ENCODE data around the gene TMEM132C. TPM values are rescaled to one million over a fixed set of nuclear protein-coding genes. Genes with fewer than 3 reads are reported as not detected.

TMEM132C gene
- total and polyA plus RNA-seq, 2 donors (not counting 3 experiments of a cell fraction or from before 2014, with no cell fraction given), result not detected

GRCh38 chr12:128290938-128291337, 24.0 kb downstream of the TMEM132C start:
- BruUV-seq (replicated peaks), result no TSS peak
- Histone ChIP-seq H3K9me3 (replicated peaks; ENCODE audit: control insufficient read depth, insufficient read depth, low read length) (peaks cover 7% of the 10 kb centered on the region), H2AFZ (ENCODE audit: low read depth, low read length) (no peak overlapping the region), H3K4me2 (ENCODE audit: insufficient read depth, low read length) (no peak overlapping the region), H3K27ac (ENCODE audit: insufficient read depth, low read depth, low read length) (no peak overlapping the region), H3K36me3 (ENCODE audit: control insufficient read depth in 2 of 2, extremely low read depth in 1 of 2, insufficient read depth in 2 of 2, low read length in 2 of 2) (no peaks in the 10 kb centered on the region), H4K20me1 (replicated peaks; ENCODE audit: control insufficient read depth, extremely low read depth, insufficient read depth, low read length) (no peaks in the 10 kb centered on the region), H3K4me3 (replicated peaks in 1 of 3; ENCODE audit: insufficient read depth in 1 of 3, low read depth in 1 of 3, low read length in 3 of 3) (no peak overlapping the region), H3K9me1 (replicated peaks; ENCODE audit: control insufficient read depth, extremely low read depth, insufficient read depth, low read length) (no peaks in the 10 kb centered on the region), H3K9ac (replicated peaks; ENCODE audit: extremely low read depth, insufficient read depth, low read length) (no peak overlapping the region), H3K79me2 (ENCODE audit: control insufficient read depth, insufficient read depth, low read length) (no peaks in the 10 kb centered on the region), H3K27me3 (ENCODE audit: control insufficient read depth in 2 of 2, insufficient read depth in 2 of 2, low read length in 2 of 2) (no peaks in the 10 kb centered on the region), H3K4me1 (ENCODE audit: control insufficient read depth, extremely low read depth, insufficient read depth, low read length) (no peaks in the 10 kb centered on the region)
- CTCF ChIA-PET, result no interaction called here
- POLR2A ChIA-PET, result no interaction called here
- intact Hi-C loops (cut with micrococcal nuclease), result no loop called here
- FAIRE-seq (no peak), DNase-seq (ENCODE audit: low read depth, low spot score) (no peak)
- no peak for TF ChIP-seq EZH2 (IDR thresholded peaks at IDR 0.05; ENCODE audit: borderline replicate concordance, low read depth, low read length, severe bottlenecking)
- no peak for TF ChIP-seq MYC (IDR thresholded peaks at IDR 0.05; ENCODE audit: low read depth, low read length)
- no peak for TF ChIP-seq JUN (IDR thresholded peaks at IDR 0.05; ENCODE audit: borderline replicate concordance, insufficient read depth, insufficient read length, low read depth)
- TF ChIP-seq POLR2A (IDR thresholded peaks at IDR 0.05; ENCODE audit: low read depth, low read length), result no peak
- TF ChIP-seq CTCF (IDR thresholded peaks at IDR 0.05; ENCODE audit: extremely low read depth in 1 of 2, insufficient read depth in 1 of 2, low read depth in 1 of 2, low read length in 2 of 2), result no peak
- TF ChIP-seq GATA2 (IDR thresholded peaks at IDR 0.05; ENCODE audit: insufficient read depth, insufficient read length, low read depth, low read length), result no peak
- TF ChIP-seq POLR2AphosphoS5 (IDR thresholded peaks at IDR 0.05; ENCODE audit: insufficient read depth, low read depth, low read length), result no peak
- dilution Hi-C loops (cut with MboI; ENCODE audit: extremely low pct_ligation_motif_present, low sequenced_read_pairs), result no loop called here

All from endothelial cell of umbilical vein (primary cell).